ENCODE measurements around the gene CYB561A3.

DNA sequence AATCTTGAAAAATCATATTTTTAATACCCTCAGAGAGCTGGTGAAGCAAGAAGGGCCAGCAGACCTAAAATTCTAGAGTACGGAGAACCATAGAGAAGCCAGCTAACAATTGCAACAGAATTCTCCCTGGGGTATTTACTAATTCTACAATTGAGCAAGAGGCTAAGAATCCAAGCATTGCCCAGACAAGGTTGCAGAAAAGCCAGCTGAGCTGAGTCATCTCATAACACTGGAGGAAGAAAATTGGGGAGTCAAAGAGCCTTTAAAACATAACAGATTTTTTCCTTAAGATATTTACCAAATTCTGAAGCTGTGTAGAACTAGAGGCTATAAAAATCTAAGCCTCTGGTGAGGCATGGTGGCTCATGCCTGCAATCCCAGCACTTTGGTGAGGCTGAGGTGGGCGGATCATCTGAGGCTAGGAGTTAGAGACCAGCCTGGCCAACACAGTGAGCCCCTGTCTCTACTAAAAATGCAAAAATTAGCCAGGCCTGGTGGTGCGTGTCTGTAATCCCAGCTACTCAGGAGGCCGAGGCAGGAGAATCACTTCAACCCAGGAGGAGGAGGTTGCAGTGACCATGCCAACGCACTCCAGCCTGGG, 17.1 kb upstream of the CYB561A3 start:
- TF ChIP-seq POLR2A (IDR thresholded peaks at IDR 0.05; ENCODE audit: low read length) (no peak), GATA1 (IDR thresholded peaks at IDR 0.05; ENCODE audit: low read depth, low read length) (no peak)

Measured in erythroblast (primary cell).